C4-2B (cell line): ENCODE data around the gene UQCC3.
"Not testable (repeated sequence)": the region's sequence is repeated elsewhere in the genome, so short reads cannot be mapped to it uniquely, and the experiment has no call there.

Source experiments
- H3K27ac ChIP-seq: fragments of 450-650 bp; 2 replicates; pipeline ENCODE4 v1.5.1; 2017
- CTCF ChIP-seq: fragments of 450-650 bp; conservative IDR thresholded peaks from 2 replicates; pipeline ENCODE4 v1.5.1; 2017; ENCODE audit warnings: mild to moderate bottlenecking
- ZFX ChIP-seq: fragments of 450-650 bp; IDR thresholded peaks from 2 replicates; pipeline ENCODE4 v1.6.1; 2017

Gene UQCC3

GRCh38 chr11:62688491-62688890 lies 17.0 kb downstream of the UQCC3 start:
- TF ChIP-seq CTCF, result no peak
- TF ChIP-seq ZFX, result no peak
- H3K27ac ChIP-seq, result no peak overlapping the region

- no peak within 1 kb of the TSS for H3K27ac ChIP-seq
- TF ChIP-seq CTCF (no peak), ZFX (no peak)
These were observed 18.1 kb downstream of the UQCC3 start, which contains the start of gene LRRN4CL for GRCh38 chr11:62689421-62690183. TSS of gene LRRN4CL (minus strand) at chr11:62689530. CDS start at chr11:62688508, 1,022 bp downstream.

- not testable (repeated sequence) for H3K27ac ChIP-seq
These were observed 22.2 kb downstream of the UQCC3 start for GRCh38 chr11:62693624-62694023.

- H3K27ac ChIP-seq, result no peak overlapping the region
- TF ChIP-seq CTCF (peak; percentile 87), ZFX (no peak)
These were observed 23.1 kb downstream of the UQCC3 start for GRCh38 chr11:62694455-62695167.

GRCh38 chr11:62702246-62702645 lies 30.8 kb downstream of the UQCC3 start:
- TF ChIP-seq ZFX (no peak), CTCF (no peak)

GRCh38 chr11:62703921-62704320 lies 32.4 kb downstream of the UQCC3 start:
- H3K27ac ChIP-seq, result not testable (repeated sequence)

More at GRCh38 chr11:62702246-62702645, 30.8 kb downstream of the UQCC3 start:
- H3K27ac ChIP-seq, result no peak overlapping the region

- TF ChIP-seq ZFX (no peak), CTCF (no peak)
- peak overlapping the region; percentile 87 for H3K27ac ChIP-seq
These were observed 33.9 kb downstream of the UQCC3 start for GRCh38 chr11:62705413-62705812.

GRCh38 chr11:62705880-62706849 lies 34.7 kb downstream of the UQCC3 start:
- peak overlapping the region; percentile 87 for H3K27ac ChIP-seq
- no peak for TF ChIP-seq CTCF
- no peak for TF ChIP-seq ZFX
